NB4 (cell line): ENCODE measurements around the gene FAM43B.

ENCODE experiments used
- MAX ChIP-seq: IDR thresholded peaks from 2 replicates; pipeline ENCODE4 v1.6.1; 2011; ENCODE audit warnings: low read depth, low read length
- MYC ChIP-seq: IDR thresholded peaks from 2 replicates; pipeline ENCODE4 v1.6.1; 2011; ENCODE audit warnings: low read depth, low read length
- POLR2A ChIP-seq: IDR thresholded peaks from 2 replicates; pipeline ENCODE4 v1.6.1; 2011; ENCODE audit warnings: mild to moderate bottlenecking; ENCODE audit not compliant: insufficient read length; ENCODE audit errors: extremely low read depth
- TF ChIP-seq, protein P1 (sequence below): IDR thresholded peaks from one replicate; pipeline ENCODE4 v1.5.1; 2012; ENCODE audit warnings: low read depth, low read length

- TF ChIP-seq, protein P1, sequence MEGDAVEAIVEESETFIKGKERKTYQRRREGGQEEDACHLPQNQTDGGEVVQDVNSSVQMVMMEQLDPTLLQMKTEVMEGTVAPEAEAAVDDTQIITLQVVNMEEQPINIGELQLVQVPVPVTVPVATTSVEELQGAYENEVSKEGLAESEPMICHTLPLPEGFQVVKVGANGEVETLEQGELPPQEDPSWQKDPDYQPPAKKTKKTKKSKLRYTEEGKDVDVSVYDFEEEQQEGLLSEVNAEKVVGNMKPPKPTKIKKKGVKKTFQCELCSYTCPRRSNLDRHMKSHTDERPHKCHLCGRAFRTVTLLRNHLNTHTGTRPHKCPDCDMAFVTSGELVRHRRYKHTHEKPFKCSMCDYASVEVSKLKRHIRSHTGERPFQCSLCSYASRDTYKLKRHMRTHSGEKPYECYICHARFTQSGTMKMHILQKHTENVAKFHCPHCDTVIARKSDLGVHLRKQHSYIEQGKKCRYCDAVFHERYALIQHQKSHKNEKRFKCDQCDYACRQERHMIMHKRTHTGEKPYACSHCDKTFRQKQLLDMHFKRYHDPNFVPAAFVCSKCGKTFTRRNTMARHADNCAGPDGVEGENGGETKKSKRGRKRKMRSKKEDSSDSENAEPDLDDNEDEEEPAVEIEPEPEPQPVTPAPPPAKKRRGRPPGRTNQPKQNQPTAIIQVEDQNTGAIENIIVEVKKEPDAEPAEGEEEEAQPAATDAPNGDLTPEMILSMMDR: no peak
- TF ChIP-seq POLR2A: no peak
- no peak for TF ChIP-seq MAX
- no peak for TF ChIP-seq MYC
Measured at GRCh38 chr1:20551945-20552727, at the start of gene FAM43B.
